Activated naive CD8-positive, alpha-beta T cell (primary cell): ENCODE data around the gene EYA4.
"Not testable (repeated sequence)": the region's sequence is repeated elsewhere in the genome, so short reads cannot be mapped to it uniquely, and the experiment has no call there.

Experiments used
- H3K27ac Mint-ChIP-seq: one replicate; pipeline ENCODE4 v1.8.0; 2021; ENCODE audit warnings: mixed read lengths
- H3K27me3 Mint-ChIP-seq: one replicate; pipeline ENCODE4 v1.8.0; 2021; ENCODE audit warnings: mixed read lengths
- H3K36me3 Mint-ChIP-seq: one replicate; pipeline ENCODE4 v1.8.0; 2021; ENCODE audit warnings: mixed read lengths
- H3K4me1 Mint-ChIP-seq: one replicate; pipeline ENCODE4 v1.8.0; 2021; ENCODE audit warnings: low read depth, mixed read lengths
- H3K4me3 Mint-ChIP-seq: one replicate; pipeline ENCODE4 v1.8.0; 2021; ENCODE audit warnings: mild to moderate bottlenecking, mixed read lengths
- H3K9me3 Mint-ChIP-seq: one replicate; pipeline ENCODE4 v1.8.0; 2021; ENCODE audit warnings: low read depth, mixed read lengths

EYA4 gene

DNA sequence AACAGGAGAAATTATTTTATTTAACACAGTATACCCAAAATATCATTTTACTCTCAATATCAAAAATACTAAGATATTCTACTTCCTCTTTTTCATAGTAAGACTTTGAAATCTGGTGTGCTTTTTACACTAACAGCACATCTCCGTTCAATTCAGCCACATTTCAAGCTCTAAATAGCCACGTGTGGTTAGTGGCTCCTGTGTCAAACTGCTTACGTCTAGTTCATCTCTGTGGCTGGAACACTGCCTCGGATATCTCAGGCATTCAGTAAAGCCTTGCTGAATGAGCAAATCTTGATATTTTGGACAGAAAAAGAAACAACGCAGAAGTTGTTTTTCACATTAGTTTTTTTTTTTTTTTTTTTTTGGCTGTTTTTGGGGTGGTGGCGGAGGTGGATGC lies 136.1 kb downstream of the EYA4 start:
- Mint-ChIP-seq H3K27ac (no peak overlapping the region), H3K27me3 (peaks cover 5% of the 10 kb centered on the region), H3K36me3 (no peaks in the 10 kb centered on the region), H3K4me3 (no peak overlapping the region), H3K9me3 (no peaks in the 10 kb centered on the region), H3K4me1 (no peaks in the 10 kb centered on the region)

DNA sequence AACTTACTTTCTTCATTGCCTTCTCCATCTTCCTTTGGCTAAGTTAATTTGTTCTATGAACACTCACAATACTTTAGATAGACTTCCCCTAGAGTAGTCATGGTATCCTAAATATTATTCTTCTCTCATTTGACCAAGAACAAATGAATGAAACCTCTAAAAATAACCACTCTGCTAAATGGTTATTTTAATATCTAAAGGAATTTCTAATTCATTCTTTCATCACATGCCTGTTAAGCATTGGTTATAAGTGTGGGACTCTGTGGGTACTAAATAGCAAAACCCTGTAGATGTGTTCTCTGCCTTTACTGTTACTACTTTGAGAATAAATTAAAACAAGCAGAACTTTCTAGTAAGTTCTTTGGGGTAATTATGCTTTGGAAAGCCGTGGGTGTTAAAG lies 138.9 kb downstream of the EYA4 start:
- Mint-ChIP-seq H3K36me3 (no peaks in the 10 kb centered on the region), H3K4me3 (no peak overlapping the region), H3K4me1 (no peaks in the 10 kb centered on the region), H3K27me3 (peaks cover 3% of the 10 kb centered on the region), H3K27ac (no peak overlapping the region), H3K9me3 (no peaks in the 10 kb centered on the region)

DNA sequence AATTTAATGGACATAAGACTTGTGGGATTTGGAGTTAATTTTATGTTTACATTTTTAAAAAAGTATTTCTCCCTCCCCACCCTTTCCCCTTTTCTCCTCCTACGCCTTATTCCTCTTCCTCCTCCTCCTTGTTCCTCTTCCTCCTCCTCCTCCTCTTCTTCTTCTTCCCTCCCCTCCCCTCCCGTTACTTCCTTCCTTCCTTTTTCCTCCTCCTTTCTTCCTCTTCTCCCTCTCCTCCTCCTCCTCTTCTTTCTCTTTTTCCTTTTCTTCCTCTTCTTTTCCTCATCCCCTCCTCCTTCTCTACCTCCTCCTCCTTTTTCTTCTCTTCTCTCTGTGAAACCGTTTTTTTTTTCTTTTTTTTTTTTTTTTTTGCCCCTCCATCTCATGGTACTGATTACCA lies 139.6 kb downstream of the EYA4 start:
- Mint-ChIP-seq H3K36me3 (no peaks in the 10 kb centered on the region), H3K27me3 (peaks cover 3% of the 10 kb centered on the region), H3K4me1 (no peaks in the 10 kb centered on the region)

DNA sequence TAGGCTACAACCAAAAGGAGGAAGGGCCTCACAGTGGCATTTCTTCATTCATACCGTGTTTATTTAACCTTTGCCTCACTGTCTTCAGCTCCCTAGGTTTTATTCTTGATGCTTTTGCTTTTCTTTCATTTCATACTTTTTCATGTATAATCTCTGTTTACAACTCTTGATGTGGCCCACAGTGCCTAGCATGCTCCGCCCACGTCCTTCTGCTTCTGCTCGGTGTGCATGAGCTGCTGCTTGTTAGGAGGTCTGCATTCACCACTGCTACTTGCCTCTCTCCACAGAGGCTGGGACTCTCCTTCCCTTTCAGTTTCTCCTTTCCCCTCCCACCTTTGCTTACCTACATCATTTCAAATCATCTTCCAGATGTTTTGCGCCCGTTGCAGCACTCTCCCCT lies 147.6 kb downstream of the EYA4 start:
- H3K9me3 Mint-ChIP-seq = no peaks in the 10 kb centered on the region
- peaks cover 2% of the 10 kb centered on the region for H3K27me3 Mint-ChIP-seq
- no peak overlapping the region for H3K27ac Mint-ChIP-seq
- H3K36me3 Mint-ChIP-seq = no peaks in the 10 kb centered on the region
- H3K4me3 Mint-ChIP-seq = no peak overlapping the region
- H3K4me1 Mint-ChIP-seq = no peaks in the 10 kb centered on the region

More for the DNA sequence above, 139.6 kb downstream of the EYA4 start:
- no peaks in the 10 kb centered on the region for H3K9me3 Mint-ChIP-seq
- H3K27ac Mint-ChIP-seq = no peak overlapping the region
- no peak overlapping the region for H3K4me3 Mint-ChIP-seq

DNA sequence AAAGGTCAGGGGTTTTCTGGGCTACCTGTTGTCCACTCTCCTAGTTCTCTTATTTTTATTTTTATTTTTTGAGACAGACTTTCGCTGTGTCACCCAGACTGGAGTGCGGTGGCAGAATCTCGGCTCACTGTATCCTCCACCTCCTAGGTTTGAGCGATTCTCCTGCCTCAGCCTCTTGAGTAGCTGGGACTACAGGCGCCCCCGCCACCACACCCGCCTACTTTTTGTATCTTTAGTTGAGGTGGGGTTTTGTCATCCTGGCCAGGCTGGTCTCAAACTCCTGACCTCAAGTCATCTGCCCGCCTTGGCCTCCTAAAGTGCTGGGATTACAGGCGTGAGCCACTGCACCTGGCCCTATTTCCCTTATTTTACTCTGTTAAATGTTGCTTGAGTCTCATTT lies 149.0 kb downstream of the EYA4 start:
- Mint-ChIP-seq H3K36me3 (no peaks in the 10 kb centered on the region), H3K4me3 (no peak overlapping the region), H3K9me3 (no peaks in the 10 kb centered on the region), H3K27me3 (peaks cover 2% of the 10 kb centered on the region), H3K27ac (no peak overlapping the region), H3K4me1 (no peaks in the 10 kb centered on the region)

DNA sequence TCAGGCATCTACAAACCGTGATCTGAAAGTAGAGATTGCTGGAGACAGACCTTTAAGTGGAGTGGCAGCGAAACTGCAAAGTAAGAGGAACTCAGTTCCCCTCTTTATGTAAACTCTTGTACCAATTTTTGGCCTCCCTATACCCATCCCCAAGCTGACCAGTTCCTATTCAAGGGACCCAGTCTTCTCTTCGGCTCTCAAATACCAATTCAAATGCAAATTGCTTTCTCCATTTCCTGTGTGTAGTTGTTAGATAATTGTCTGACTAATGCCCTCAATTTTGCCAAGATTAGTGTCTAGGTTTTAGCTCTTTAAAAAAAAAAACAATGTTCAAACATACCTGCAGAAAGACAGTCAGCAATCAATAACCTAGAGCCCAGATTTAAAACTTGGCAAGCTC lies 150.9 kb downstream of the EYA4 start:
- H3K4me3 Mint-ChIP-seq = no peak overlapping the region
- peaks cover 5% of the 10 kb centered on the region for H3K27me3 Mint-ChIP-seq
- no peaks in the 10 kb centered on the region for H3K9me3 Mint-ChIP-seq
- H3K36me3 Mint-ChIP-seq = no peaks in the 10 kb centered on the region
- no peak overlapping the region for H3K27ac Mint-ChIP-seq
- no peaks in the 10 kb centered on the region for H3K4me1 Mint-ChIP-seq

DNA sequence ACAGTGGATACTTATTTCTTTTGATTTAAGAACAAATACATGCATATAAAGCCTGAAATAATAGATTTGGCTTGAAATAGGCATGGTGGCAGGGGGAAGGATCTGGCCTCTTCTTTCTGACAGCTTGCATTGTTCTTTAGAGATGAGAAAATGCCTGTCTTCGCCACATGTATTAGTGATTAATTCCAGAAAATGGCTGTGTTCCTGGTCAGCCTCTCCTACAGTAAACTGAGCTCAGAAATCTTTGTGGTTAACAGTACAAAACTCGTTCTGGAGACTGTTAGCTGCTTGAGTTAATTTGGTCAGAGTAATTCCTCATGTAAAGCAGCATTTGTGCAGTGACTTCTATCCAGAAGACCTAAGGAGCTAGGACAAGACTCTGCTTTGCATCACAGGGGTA lies 151.5 kb downstream of the EYA4 start:
- H3K36me3 Mint-ChIP-seq = no peaks in the 10 kb centered on the region
- no peaks in the 10 kb centered on the region for H3K4me1 Mint-ChIP-seq
- no peak overlapping the region for H3K4me3 Mint-ChIP-seq
- no peak overlapping the region for H3K27ac Mint-ChIP-seq
- peaks cover 5% of the 10 kb centered on the region for H3K27me3 Mint-ChIP-seq
- no peaks in the 10 kb centered on the region for H3K9me3 Mint-ChIP-seq

DNA sequence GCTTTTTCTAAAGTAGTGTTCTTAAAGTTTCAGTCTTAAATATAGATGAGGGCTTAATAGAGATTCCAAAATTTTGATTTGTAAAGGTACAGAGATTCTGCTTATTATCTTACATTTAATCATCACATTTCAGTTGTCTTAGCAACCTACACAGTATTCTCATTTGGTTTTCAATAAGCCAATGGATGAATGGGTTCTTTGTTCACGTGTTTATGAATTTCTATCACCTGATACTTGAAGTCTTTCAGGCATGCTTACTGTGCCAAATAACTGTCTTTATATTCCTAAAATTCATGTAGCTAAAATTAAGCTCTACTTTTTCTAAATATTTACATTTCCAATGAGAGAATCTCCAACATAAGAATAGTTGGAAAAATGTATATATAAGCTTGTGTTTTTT lies 152.7 kb downstream of the EYA4 start:
- Mint-ChIP-seq H3K4me1 (no peaks in the 10 kb centered on the region), H3K27ac (no peak overlapping the region), H3K36me3 (no peaks in the 10 kb centered on the region), H3K4me3 (no peak overlapping the region), H3K27me3 (peaks cover 5% of the 10 kb centered on the region), H3K9me3 (no peaks in the 10 kb centered on the region)

DNA sequence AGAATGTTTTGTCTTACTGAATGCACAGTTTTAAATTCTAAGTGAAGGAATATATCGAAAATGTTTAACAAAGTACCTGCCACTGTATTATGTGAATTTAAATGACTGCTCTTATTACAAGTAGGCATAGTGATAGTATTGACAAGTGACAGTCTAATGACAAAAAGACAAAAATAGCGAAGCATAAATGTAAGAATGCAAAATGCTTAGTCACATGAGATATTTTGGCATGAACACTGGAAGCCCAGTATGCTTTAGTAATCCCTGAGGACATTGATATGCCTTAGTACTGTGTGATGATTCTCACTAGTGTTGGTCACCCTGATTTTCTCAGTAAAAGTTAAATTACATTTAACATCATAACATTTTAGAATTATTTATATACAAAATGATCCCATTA lies 153.5 kb downstream of the EYA4 start:
- H3K9me3 Mint-ChIP-seq = no peaks in the 10 kb centered on the region
- H3K36me3 Mint-ChIP-seq = no peaks in the 10 kb centered on the region
- H3K4me1 Mint-ChIP-seq = no peaks in the 10 kb centered on the region
- no peak overlapping the region for H3K4me3 Mint-ChIP-seq
- no peak overlapping the region for H3K27ac Mint-ChIP-seq
- peaks cover 5% of the 10 kb centered on the region for H3K27me3 Mint-ChIP-seq

DNA sequence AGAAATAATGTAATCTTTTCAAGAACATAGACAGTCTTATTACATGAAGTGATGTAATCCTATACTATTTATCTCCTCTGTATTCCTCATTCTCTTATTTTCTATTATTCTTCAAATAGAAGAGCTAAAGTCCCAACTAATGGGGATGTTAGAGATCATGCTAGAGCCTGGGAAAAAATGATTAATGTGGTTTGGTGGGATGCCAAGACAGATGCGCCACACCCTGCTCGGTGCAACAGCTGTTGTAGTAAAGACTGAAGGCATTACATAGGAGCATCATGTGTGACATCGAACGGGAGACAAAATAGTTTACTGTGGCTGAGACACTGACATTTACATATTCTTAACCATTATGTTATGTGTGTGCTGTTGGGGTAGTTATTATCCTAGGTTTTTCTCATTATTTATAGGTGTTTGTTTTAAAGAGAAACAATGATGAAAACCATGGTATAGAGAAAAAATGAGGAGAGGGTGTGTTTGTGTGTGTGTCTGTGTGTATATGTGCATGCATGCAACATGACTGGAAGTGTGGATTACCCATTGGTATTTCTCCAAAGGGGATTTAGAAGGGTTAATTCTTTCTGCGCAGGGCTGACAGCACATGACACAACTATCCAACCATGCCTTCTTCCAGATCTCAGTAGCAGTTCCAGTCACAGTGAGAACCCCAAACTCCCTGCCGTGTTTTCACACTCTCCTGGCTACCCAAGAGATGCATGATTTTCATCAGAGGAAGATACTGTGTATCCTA lies 155.3 kb downstream of the EYA4 start:
- Mint-ChIP-seq H3K27me3 (peaks cover 5% of the 10 kb centered on the region), H3K4me3 (no peak overlapping the region), H3K36me3 (no peaks in the 10 kb centered on the region), H3K27ac (no peak overlapping the region), H3K9me3 (no peaks in the 10 kb centered on the region), H3K4me1 (no peaks in the 10 kb centered on the region)

DNA sequence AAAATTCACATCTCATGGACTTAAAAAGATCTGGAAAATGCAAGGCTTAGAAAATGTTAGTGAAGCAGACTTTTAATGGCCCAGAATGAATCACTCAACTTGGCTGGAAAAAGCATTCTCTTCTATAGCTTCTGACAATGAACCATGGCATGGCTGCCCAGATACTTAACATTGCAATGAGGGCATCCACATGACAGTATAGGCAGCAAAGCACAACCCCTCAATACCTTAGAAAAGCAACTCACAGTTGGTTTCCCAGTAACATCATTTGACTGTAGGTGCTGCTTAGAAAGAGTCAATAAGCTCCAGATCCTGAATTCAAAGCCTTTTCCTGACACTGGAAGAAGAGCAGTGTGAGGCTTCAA lies 155.8 kb downstream of the EYA4 start:
- Mint-ChIP-seq H3K4me3 (no peak overlapping the region), H3K4me1 (no peaks in the 10 kb centered on the region), H3K27ac (no peak overlapping the region), H3K27me3 (peaks cover 5% of the 10 kb centered on the region), H3K9me3 (no peaks in the 10 kb centered on the region), H3K36me3 (no peaks in the 10 kb centered on the region)

DNA sequence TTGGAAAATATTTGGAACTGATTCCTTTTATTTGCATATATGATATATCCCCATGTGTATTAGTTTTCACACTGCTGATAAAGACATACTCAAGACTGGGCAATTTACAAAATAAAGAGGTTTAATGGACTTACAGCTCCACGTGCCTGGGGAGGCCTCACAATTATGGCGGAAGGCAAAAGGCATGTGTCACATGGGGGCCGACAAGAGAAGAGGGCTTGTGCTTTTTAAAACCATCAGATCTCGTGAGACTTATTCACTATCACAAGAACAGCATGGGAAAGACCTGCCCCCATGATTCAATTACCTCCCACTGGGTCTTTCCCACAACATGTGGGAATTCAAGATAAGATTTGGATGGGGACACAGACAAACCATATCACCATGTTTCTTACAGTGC lies 156.4 kb downstream of the EYA4 start:
- not testable (repeated sequence) for H3K9me3 Mint-ChIP-seq, H3K27me3 Mint-ChIP-seq, H3K36me3 Mint-ChIP-seq

DNA sequence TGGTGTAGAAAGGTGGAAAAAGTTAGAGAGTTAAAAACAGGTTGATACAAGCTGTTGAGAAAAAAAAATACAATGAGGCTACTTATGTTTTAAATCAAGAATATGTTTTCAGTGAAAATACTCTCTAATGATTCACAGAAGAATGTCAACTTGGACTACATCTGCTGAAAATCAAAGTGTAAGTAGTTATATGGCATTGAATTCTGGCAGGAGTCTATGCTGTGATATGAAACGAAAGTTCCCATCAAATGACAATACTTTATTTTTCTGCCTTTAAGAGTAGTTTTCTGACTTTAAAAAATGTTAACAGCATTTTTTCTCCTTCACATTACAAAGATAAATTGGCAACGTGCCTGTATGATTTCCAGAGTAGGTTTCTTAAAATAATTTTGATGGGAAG lies 158.3 kb downstream of the EYA4 start:
- no peaks in the 10 kb centered on the region for H3K4me1 Mint-ChIP-seq
- H3K27me3 Mint-ChIP-seq = peaks cover 3% of the 10 kb centered on the region
- no peaks in the 10 kb centered on the region for H3K36me3 Mint-ChIP-seq
- no peak overlapping the region for H3K27ac Mint-ChIP-seq
- H3K9me3 Mint-ChIP-seq = no peaks in the 10 kb centered on the region
- H3K4me3 Mint-ChIP-seq = no peak overlapping the region

More for the DNA sequence above, 156.4 kb downstream of the EYA4 start:
- H3K4me1 Mint-ChIP-seq, H3K27ac Mint-ChIP-seq, H3K4me3 Mint-ChIP-seq: not testable (repeated sequence)

DNA sequence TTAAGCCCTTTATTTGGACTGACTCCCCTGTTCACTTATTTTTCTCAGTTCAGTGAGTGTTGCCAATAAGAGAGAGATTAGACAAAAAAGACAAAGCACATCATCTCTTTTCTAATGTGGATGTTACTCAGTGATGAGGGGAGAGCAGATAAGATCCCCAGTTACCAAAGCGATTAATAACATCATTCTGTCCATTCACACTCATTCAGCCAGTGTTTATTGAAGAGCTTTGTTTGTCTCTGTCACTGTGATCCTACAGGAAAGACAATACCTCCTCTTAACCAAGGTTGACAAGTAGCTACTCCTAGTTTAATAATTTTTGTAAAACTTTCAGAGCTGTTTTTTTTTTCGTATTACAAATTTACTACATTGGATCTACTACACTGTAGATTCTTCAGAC lies 163.0 kb downstream of the EYA4 start:
- no peaks in the 10 kb centered on the region for H3K4me1 Mint-ChIP-seq
- no peaks in the 10 kb centered on the region for H3K36me3 Mint-ChIP-seq
- H3K9me3 Mint-ChIP-seq = no peaks in the 10 kb centered on the region
- no peaks in the 10 kb centered on the region for H3K27me3 Mint-ChIP-seq
- no peak overlapping the region for H3K4me3 Mint-ChIP-seq
- H3K27ac Mint-ChIP-seq = no peak overlapping the region

DNA sequence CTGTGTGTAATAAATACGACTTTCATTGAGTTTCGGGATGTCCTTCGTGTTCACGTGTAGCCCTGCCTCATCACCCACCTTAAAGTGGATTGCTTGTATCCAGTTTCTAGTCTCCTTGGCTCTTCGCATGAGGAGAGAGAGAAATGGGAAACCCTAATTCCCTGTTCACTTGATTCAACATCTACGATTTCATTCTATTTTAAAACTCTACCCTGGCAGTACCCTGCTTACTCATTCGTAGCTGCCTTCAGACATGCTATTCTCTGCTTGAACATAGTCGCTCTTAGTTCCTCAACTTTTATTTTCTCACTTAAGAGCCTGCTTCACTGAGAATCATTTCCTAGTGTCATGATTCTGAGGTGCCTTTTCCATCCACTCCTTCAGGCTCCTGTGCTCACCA lies 163.6 kb downstream of the EYA4 start:
- no peaks in the 10 kb centered on the region for H3K9me3 Mint-ChIP-seq
- H3K27me3 Mint-ChIP-seq = no peaks in the 10 kb centered on the region

DNA sequence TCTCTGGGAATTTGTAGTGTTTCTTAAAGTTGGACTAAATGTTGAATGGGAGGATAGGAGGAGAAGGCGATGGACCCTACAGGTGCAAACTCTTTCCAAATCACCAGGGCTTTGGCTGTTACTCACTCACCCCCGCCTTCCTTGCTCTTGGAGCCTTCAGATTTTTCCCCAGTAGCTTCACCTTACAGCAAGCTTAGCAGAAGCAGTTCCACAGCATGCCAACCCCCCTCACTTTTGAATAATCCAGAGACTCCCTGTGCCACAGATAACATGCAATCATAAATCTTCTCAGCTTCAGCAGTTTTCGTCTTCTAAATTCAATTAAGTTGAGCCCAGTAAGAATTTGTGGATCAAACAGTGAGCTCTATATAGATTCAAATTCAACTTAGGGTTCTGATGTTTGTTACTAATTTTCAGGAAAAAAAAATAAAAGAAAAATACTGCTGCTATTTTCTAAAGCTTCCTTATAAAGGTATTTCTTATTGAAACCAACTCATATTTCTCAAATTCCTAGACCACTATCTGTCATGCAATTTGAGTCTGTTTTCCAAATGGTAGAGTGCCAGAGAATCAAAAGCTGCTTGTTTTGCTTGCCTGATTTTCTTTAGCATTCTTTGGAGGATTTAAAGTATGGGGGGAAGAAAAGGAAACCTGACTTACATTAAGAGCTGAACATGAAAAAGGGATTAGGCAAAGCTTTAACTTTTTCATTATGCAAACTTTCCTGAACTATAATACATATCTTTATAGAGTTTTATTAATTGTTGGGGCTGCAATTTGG lies 166.4 kb downstream of the EYA4 start:
- Mint-ChIP-seq H3K27ac (no peak overlapping the region), H3K9me3 (no peaks in the 10 kb centered on the region), H3K4me1 (no peaks in the 10 kb centered on the region), H3K27me3 (no peaks in the 10 kb centered on the region), H3K4me3 (no peak overlapping the region), H3K36me3 (no peaks in the 10 kb centered on the region)

More for the DNA sequence above, 163.6 kb downstream of the EYA4 start:
- Mint-ChIP-seq H3K4me1 (no peaks in the 10 kb centered on the region), H3K4me3 (no peak overlapping the region), H3K27ac (no peak overlapping the region), H3K36me3 (no peaks in the 10 kb centered on the region)
